CD14-positive monocyte (primary cell): ENCODE results near the gene CDK5RAP3. TPM values are rescaled to one million over a fixed set of nuclear protein-coding genes. Genes with fewer than 3 reads are reported as not detected.

Source experiments
- DNase-seq, 3 donors: peaks; one replicate each; pipeline ENCODE4 v3.0.0-alpha.2; 2011 to 2022
- H2AFZ ChIP-seq: 2 replicates; pipeline ENCODE4 v1.6.0; 2012; ENCODE audit warnings: mild to moderate bottlenecking, low read depth, low read length, inconsistent platforms; ENCODE audit not compliant: insufficient read depth, poor library complexity, severe bottlenecking
- H3K27ac ChIP-seq, 2 donors: 1 replicate in 1 of 2; 2 replicates in 1 of 2; pipeline ENCODE4 v1.5.1; 2012 to 2013; ENCODE audit warnings: low read length in 2 of 2, control low read depth in 1 of 2, inconsistent platforms in 1 of 2, low read depth in 1 of 2, mild to moderate bottlenecking in 1 of 2
- H3K27me3 ChIP-seq, 2 donors: one replicate each; pipeline versions ENCODE4 v1.6.0 to v1.6.1; 2011 to 2013; ENCODE audit warnings: low read length in 2 of 2; ENCODE audit not compliant: control insufficient read depth in 2 of 2, insufficient read depth in 2 of 2
- H3K36me3 ChIP-seq, 2 donors: replicated peaks in 1 of 2; 1 replicate in 1 of 2; 2 replicates in 1 of 2; pipeline versions ENCODE4 v1.5.1 to v1.6.1; 2012 to 2013; ENCODE audit warnings: low read length in 2 of 2, control low read depth in 1 of 2, inconsistent platforms in 1 of 2, mild to moderate bottlenecking in 1 of 2; ENCODE audit not compliant: insufficient read depth in 2 of 2, control insufficient read depth in 1 of 2
- H3K4me1 ChIP-seq, 2 donors: 1 replicate in 1 of 2; 2 replicates in 1 of 2; pipeline versions ENCODE4 v1.5.1 to v1.6.1; 2012 to 2013; ENCODE audit warnings: low read length in 2 of 2, control low read depth in 1 of 2, inconsistent platforms in 1 of 2, mild to moderate bottlenecking in 1 of 2, moderate library complexity in 1 of 2; ENCODE audit not compliant: insufficient read depth in 2 of 2, control insufficient read depth in 1 of 2
- H3K4me2 ChIP-seq: replicated peaks from 2 replicates; pipeline ENCODE3; 2012; ENCODE audit warnings: low read length, moderate library complexity, mild to moderate bottlenecking; ENCODE audit not compliant: poor library complexity, severe bottlenecking; ENCODE audit errors: extremely low read depth
- H3K4me3 ChIP-seq, 3 experiments: fragments of 200-600 bp in 1 of 3; sonication (generic) in 1 of 3; replicated peaks in 1 of 3; 1 replicate in 2 of 3; 2 replicates in 1 of 3; pipeline ENCODE4 v1.5.1; 2011 to 2013; ENCODE audit warnings: low read length in 3 of 3, mild to moderate bottlenecking in 3 of 3, control low read depth in 2 of 3, low read depth in 2 of 3, inconsistent platforms in 1 of 3, moderate library complexity in 1 of 3
- H3K79me2 ChIP-seq: 2 replicates; pipeline ENCODE4 v1.6.0; 2012; ENCODE audit warnings: mild to moderate bottlenecking, control low read depth, inconsistent platforms, low read length, moderate library complexity; ENCODE audit not compliant: insufficient read depth
- H3K9ac ChIP-seq: 2 replicates; pipeline ENCODE4 v1.6.0; 2017; ENCODE audit warnings: low read length, mild to moderate bottlenecking; ENCODE audit not compliant: insufficient read depth, poor library complexity, severe bottlenecking
- H3K9me3 ChIP-seq, 2 donors: replicated peaks in 1 of 2; 1 replicate in 1 of 2; 2 replicates in 1 of 2; pipeline versions ENCODE4 v1.5.1 to v1.6.1; 2012 to 2013; ENCODE audit warnings: low read length in 2 of 2, control low read depth in 1 of 2; ENCODE audit not compliant: control insufficient read depth in 1 of 2, insufficient read depth in 1 of 2
- H4K20me1 ChIP-seq: 2 replicates; pipeline ENCODE4 v1.6.0; 2012; ENCODE audit warnings: mild to moderate bottlenecking, low read length, control low read depth, moderate library complexity; ENCODE audit not compliant: insufficient read depth
- H3K27ac Mint-ChIP-seq, 7 donors: one replicate each; pipeline ENCODE4 v1.8.0; 2020; ENCODE audit warnings: mild to moderate bottlenecking in 7 of 7, mixed read lengths in 7 of 7, moderate library complexity in 6 of 7, inconsistent platforms in 2 of 7
- H3K27me3 Mint-ChIP-seq, 3 donors: one replicate each; pipeline ENCODE4 v1.8.0; 2021 to 2022; ENCODE audit warnings: low read depth in 3 of 3, mild to moderate bottlenecking in 3 of 3, mixed read lengths in 3 of 3, moderate library complexity in 3 of 3, inconsistent platforms in 1 of 3
- H3K36me3 Mint-ChIP-seq, 2 donors: one replicate each; pipeline ENCODE4 v1.8.0; 2020; ENCODE audit warnings: mixed read lengths in 2 of 2, inconsistent platforms in 1 of 2, mild to moderate bottlenecking in 1 of 2
- H3K4me1 Mint-ChIP-seq: one replicate; pipeline ENCODE4 v1.8.0; 2020; ENCODE audit warnings: mild to moderate bottlenecking, mixed read lengths
- H3K4me3 Mint-ChIP-seq, 2 donors: one replicate each; pipeline ENCODE4 v1.8.0; 2020; ENCODE audit warnings: mild to moderate bottlenecking in 2 of 2, mixed read lengths in 2 of 2, moderate library complexity in 1 of 2
- H3K9me3 Mint-ChIP-seq, 7 donors: one replicate each; pipeline ENCODE4 v1.8.0; 2020 to 2022; ENCODE audit warnings: mixed read lengths in 7 of 7, mild to moderate bottlenecking in 6 of 7, moderate library complexity in 6 of 7, inconsistent platforms in 2 of 7
- CTCF ChIP-seq: fragments of 200-600 bp; IDR thresholded peaks from one replicate; pipeline ENCODE4 v1.8.0; 2022; ENCODE audit warnings: antibody characterized with exemption, mild to moderate bottlenecking
- WGBS: methylation state at CpG from one replicate; pipeline ENCODE4 v1.1.5; 2013; ENCODE audit warnings: missing lambda C conversion rate; ENCODE audit not compliant: insufficient coverage; 5-methylcytosine and 5-hydroxymethylcytosine counted together
- intact Hi-C, 2 donors: fragments of 100-400 bp; cut with micrococcal nuclease; formaldehyde crosslinking; loops; one replicate each; pipeline versions ENCODE4 v1.15.0 to v1.15.1; 2023
- polyA plus RNA-seq, 3 donors: library from polyadenylated mRNA; depleted of rRNA in 1 of 3; unstranded in 2 of 3; stranded (reverse) in 1 of 3; fragments of 300-500 nt in 2 of 3; fragments of >200 nt in 1 of 3; fragmentation: Illumina TruSeq in 2 of 3; gene quantifications; 1 replicate in 2 of 3; 2 replicates in 1 of 3; pipeline ENCODE4 v1.2.3, GENCODE V29; 2012 to 2021

The CDK5RAP3 gene
- polyA plus RNA-seq, 3 donors = 86.1 to 782 (median 94.4) TPM

- Histone ChIP-seq H3K9me3 (no peaks in the 10 kb centered on the region), H2AFZ (no peak overlapping the region), H3K36me3 (peaks cover 5 to 13% of the 10 kb centered on the region in 2 donors), H3K4me3 (no peak overlapping the region), H3K9ac (no peak overlapping the region), H3K4me2 (no peak overlapping the region), H3K79me2 (peaks cover 3% of the 10 kb centered on the region), H4K20me1 (no peaks in the 10 kb centered on the region), H3K4me1 (peaks cover 58 to 74% of the 10 kb centered on the region in 2 donors), H3K27ac (peak overlapping the region in 1 of 2 donors; percentile 79), H3K27me3 (no peaks in the 10 kb centered on the region)
- peak; percentile 92 for TF ChIP-seq CTCF
- 0% methylated on average over 1 of the region's 2 CpGs for WGBS
- peak; percentile 57 to 77 (median 75) for DNase-seq
- no peak overlapping the region for H3K4me3 Mint-ChIP-seq
- intact Hi-C loops = loop anchor here in 1 of 2 donors (10.0 kb wide), 1 partner anchor 52 kb away; the partner anchor contains the start of gene SP2
- H3K27ac Mint-ChIP-seq = peak overlapping the region in 5 of 7 donors; percentile 25 to 87 (median 66)
- H3K36me3 Mint-ChIP-seq = peaks cover 20 to 31% of the 10 kb centered on the region in 2 donors
- peaks cover 71% of the 10 kb centered on the region for H3K4me1 Mint-ChIP-seq
- peaks cover 0 to 1% (median 0%) of the 10 kb centered on the region in 3 donors for H3K27me3 Mint-ChIP-seq
- H3K9me3 Mint-ChIP-seq = peaks cover 0 to 2% (median 0%) of the 10 kb centered on the region in 7 donors
Observed at GRCh38 chr17:47946929-47947397, 23.9 kb upstream of the CDK5RAP3 start.

- H3K4me2 ChIP-seq = no peak overlapping the region
- H3K27ac Mint-ChIP-seq = peak overlapping the region in 2 of 7 donors; percentile 58 to 79
- peaks cover 56 to 65% of the 10 kb centered on the region in 2 donors for H3K4me1 ChIP-seq
- no peak overlapping the region for H3K27ac ChIP-seq
- peaks cover 0 to 1% (median 0%) of the 10 kb centered on the region in 3 donors for H3K27me3 Mint-ChIP-seq
- peaks cover 64% of the 10 kb centered on the region for H3K4me1 Mint-ChIP-seq
- H3K9me3 ChIP-seq = no peaks in the 10 kb centered on the region
- H3K36me3 Mint-ChIP-seq = peaks cover 23 to 28% of the 10 kb centered on the region in 2 donors
- intact Hi-C loops = loop anchor here in 1 of 2 donors (10.0 kb wide), 1 partner anchor 54 kb away; the partner anchor contains the start of gene SP2
- TF ChIP-seq CTCF = no peak
- no peak overlapping the region for H3K4me3 ChIP-seq
- no peak for DNase-seq
- WGBS = 100% methylated on average over 1 of the region's 5 CpGs
- H3K9ac ChIP-seq = no peak overlapping the region
- H3K4me3 Mint-ChIP-seq = peak overlapping the region in 1 of 2 donors; percentile 79
- no peaks in the 10 kb centered on the region for H3K27me3 ChIP-seq
- H3K36me3 ChIP-seq = peaks cover 3 to 13% of the 10 kb centered on the region in 2 donors
- H3K79me2 ChIP-seq = no peaks in the 10 kb centered on the region
- no peaks in the 10 kb centered on the region for H4K20me1 ChIP-seq
- H2AFZ ChIP-seq = no peak overlapping the region
- peaks cover 0 to 2% (median 0%) of the 10 kb centered on the region in 7 donors for H3K9me3 Mint-ChIP-seq
Observed at GRCh38 chr17:47948706-47949196, 22.2 kb upstream of the CDK5RAP3 start.
